Measurements from ENCODE around the gene RIN1.

DNA sequence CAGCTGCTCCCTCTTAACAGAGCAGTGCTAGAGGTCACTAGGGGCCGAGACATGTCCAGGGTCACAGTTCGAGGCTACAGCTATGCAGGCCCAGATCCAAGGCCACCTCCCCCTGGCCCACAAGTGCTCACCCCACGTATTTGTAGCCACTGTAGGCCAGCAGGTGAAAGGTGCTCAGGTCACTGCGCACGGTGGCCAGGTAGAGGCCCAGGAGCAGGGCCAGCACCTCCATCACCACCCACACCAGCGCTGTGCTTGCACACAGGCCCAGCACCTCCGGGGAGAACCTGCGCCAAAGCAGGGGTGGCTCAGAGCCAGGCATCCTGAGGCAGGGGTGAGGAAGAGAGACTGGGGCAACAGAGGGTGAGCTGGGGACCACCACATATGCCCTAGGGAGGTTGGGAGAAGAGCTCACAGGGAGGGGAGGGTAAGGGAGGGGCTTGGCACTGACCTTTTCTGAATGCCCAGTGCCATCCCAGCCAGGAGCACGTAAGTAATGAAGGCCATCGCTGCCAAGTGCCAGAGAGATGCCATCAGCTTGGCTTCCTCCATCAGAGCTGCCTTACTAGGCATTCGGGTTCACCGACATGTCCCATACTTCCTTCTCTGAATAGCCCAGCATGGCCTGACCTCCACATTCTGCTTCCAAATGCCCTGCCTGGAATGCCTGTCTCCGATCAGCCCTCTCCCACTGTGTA is 50.8 kb downstream of the RIN1 start:
- no peak for TF ChIP-seq CTCF (IDR thresholded peaks at IDR 0.05)
- no peak for TF ChIP-seq POLR2A (IDR thresholded peaks at IDR 0.05)
- TF ChIP-seq EP300 (IDR thresholded peaks at IDR 0.05) = no peak
- no peak for TF ChIP-seq POLR2AphosphoS5 (IDR thresholded peaks at IDR 0.05)
